Vagina (tissue), 2 donors: ENCODE measurements around the gene MAL. TPM values are rescaled to one million over a fixed set of nuclear protein-coding genes. Genes with fewer than 3 reads are reported as not detected.

Experiments
- DNase-seq, 2 donors: peaks; one replicate each; pipeline ENCODE4 v3.0.0-alpha.2; 2017; ENCODE audit errors: extremely low spot score in 2 of 2
- H3K27ac ChIP-seq: fragments of 200-600 bp; sonication (generic); one replicate; pipeline ENCODE4 v1.5.1; 2019
- H3K27me3 ChIP-seq: fragments of 200-600 bp; sonication (generic); one replicate; pipeline ENCODE4 v1.5.1; 2019
- H3K36me3 ChIP-seq, 2 donors: fragments of 200-600 bp; sonication (generic); one replicate each; pipeline ENCODE4 v1.5.1; 2017 to 2019
- H3K4me1 ChIP-seq: fragments of 200-600 bp; sonication (generic); one replicate; pipeline ENCODE4 v1.5.1; 2019
- H3K4me3 ChIP-seq, 2 donors: fragments of 200-600 bp; sonication (generic); 1 replicate in 1 of 2; 2 replicates in 1 of 2; pipeline ENCODE4 v1.5.1; 2016 to 2019
- H3K9me3 ChIP-seq: fragments of 200-600 bp; sonication (generic); one replicate; pipeline ENCODE4 v1.5.1; 2019
- POLR2A ChIP-seq, 2 donors: fragments of 450-650 bp; IDR thresholded peaks; one replicate each; pipeline ENCODE4 v1.6.1; 2017; ENCODE audit warnings: antibody characterized with exemption in 2 of 2, mild to moderate bottlenecking in 2 of 2, moderate library complexity in 2 of 2
- POLR2AphosphoS5 ChIP-seq, 2 donors: sonication (generic); formaldehyde crosslinking; IDR thresholded peaks; one replicate each; pipeline ENCODE4 v1.9.0; 2017; ENCODE audit warnings: antibody characterized with exemption in 2 of 2, mild to moderate bottlenecking in 2 of 2, low read depth in 1 of 2; ENCODE audit not compliant: insufficient read depth in 1 of 2
- intact Hi-C: fragments of 100-400 bp; cut with DNase I; formaldehyde crosslinking; loops from one replicate; pipeline ENCODE4 v1.15.1; 2023
- total RNA-seq: library from RNA; depleted of rRNA; stranded (reverse); fragments of >200 nt; gene quantifications from one replicate; pipeline ENCODE4 v1.2.3, GENCODE V29; 2016
- TF ChIP-seq, protein P1 (sequence below), 3 experiments: fragments of 450-650 bp in 2 of 3; fragments of 200-600 bp in 1 of 3; sonication (generic) in 1 of 3; IDR thresholded peaks; one replicate each; pipeline ENCODE4 v1.5.1; 2017 to 2019; ENCODE audit warnings: antibody characterized with exemption in 3 of 3, mild to moderate bottlenecking in 2 of 3, moderate library complexity in 2 of 3

MAL gene
- total RNA-seq, 1 donor from 2014 or later: 71.0 TPM

DNA sequence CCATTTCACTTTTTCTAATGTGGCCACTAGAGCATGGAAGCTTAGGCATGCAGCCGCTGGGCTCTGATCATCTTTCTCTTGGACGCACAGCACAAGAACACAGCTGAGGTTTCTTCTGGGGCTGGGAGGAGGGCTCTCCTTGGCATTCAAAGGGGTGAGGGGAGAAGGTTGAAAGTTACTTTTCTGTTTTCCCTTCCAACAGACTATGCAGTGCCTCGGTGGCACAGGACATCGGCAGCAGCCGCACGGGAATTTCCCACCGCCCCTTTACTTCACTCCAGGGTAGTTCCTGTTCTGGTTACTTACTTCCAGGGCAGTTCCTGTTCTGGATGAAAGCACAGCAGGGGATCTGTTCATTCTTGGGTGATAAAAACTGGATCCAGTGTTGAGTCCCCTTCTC lies 18.9 kb upstream of the MAL start:
- TF ChIP-seq POLR2A (IDR thresholded peaks at IDR 0.05): no peak
- no peak for TF ChIP-seq POLR2AphosphoS5 (IDR thresholded peaks at IDR 0.05; ENCODE audit: insufficient read depth in 1 of 2, low read depth in 1 of 2)
- TF ChIP-seq, protein P1, sequence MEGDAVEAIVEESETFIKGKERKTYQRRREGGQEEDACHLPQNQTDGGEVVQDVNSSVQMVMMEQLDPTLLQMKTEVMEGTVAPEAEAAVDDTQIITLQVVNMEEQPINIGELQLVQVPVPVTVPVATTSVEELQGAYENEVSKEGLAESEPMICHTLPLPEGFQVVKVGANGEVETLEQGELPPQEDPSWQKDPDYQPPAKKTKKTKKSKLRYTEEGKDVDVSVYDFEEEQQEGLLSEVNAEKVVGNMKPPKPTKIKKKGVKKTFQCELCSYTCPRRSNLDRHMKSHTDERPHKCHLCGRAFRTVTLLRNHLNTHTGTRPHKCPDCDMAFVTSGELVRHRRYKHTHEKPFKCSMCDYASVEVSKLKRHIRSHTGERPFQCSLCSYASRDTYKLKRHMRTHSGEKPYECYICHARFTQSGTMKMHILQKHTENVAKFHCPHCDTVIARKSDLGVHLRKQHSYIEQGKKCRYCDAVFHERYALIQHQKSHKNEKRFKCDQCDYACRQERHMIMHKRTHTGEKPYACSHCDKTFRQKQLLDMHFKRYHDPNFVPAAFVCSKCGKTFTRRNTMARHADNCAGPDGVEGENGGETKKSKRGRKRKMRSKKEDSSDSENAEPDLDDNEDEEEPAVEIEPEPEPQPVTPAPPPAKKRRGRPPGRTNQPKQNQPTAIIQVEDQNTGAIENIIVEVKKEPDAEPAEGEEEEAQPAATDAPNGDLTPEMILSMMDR (IDR thresholded peaks at IDR 0.05): no peak
- Histone ChIP-seq H3K27me3 (no peaks in the 10 kb centered on the region), H3K36me3 (no peaks in the 10 kb centered on the region), H3K4me1 (no peaks in the 10 kb centered on the region), H3K4me3 (no peak overlapping the region), H3K27ac (no peak overlapping the region), H3K9me3 (no peaks in the 10 kb centered on the region)
- no peak for DNase-seq
- intact Hi-C loops: no loop called here

DNA sequence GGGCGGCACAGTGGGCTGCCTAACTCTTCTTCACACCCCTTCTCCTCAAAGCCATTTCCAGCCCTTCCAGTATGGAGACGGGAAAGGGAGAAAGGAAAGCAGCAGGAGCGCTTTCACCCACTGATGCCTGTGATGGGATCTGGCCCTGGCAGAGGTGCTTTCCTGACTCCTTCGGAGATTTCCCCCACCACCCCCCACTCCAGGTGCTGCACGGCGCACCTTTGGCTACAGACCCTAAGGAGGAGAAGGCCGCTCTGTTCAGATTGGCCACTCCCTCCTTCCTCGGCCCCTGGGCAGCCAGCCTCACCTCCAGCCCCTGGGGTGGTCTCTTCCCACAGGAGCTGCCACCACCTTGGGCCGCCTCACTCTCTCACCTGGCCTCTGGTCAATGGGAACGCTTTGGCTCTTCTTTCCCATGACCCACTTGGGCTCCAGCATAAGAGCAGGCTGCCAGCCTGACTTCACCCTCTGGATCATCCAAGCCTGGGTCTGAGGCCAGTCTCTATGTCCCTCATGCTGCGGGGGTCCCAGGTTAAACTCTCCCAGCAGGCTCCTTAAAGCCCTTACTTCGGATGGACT lies 18.4 kb upstream of the MAL start:
- Histone ChIP-seq H3K36me3 (no peaks in the 10 kb centered on the region), H3K4me1 (no peaks in the 10 kb centered on the region), H3K9me3 (no peaks in the 10 kb centered on the region), H3K4me3 (no peak overlapping the region), H3K27me3 (no peaks in the 10 kb centered on the region), H3K27ac (no peak overlapping the region)
- intact Hi-C loops: no loop called here
- no peak for DNase-seq
- TF ChIP-seq, protein P1 (IDR thresholded peaks at IDR 0.05): no peak

- intact Hi-C loops: no loop called here
- H3K4me1 ChIP-seq: no peaks in the 10 kb centered on the region
- DNase-seq: no peak
- H3K4me3 ChIP-seq: no peak overlapping the region
- H3K27ac ChIP-seq: no peak overlapping the region
- H3K36me3 ChIP-seq: no peaks in the 10 kb centered on the region
- no peaks in the 10 kb centered on the region for H3K9me3 ChIP-seq
- TF ChIP-seq POLR2A (IDR thresholded peaks at IDR 0.05) (no peak), POLR2AphosphoS5 (IDR thresholded peaks at IDR 0.05; ENCODE audit: insufficient read depth in 1 of 2, low read depth in 1 of 2) (no peak)
- TF ChIP-seq, protein P1 (IDR thresholded peaks at IDR 0.05): no peak
- H3K27me3 ChIP-seq: no peaks in the 10 kb centered on the region
Measured at GRCh38 chr2:95007822-95008221, 17.7 kb upstream of the MAL start.

DNA sequence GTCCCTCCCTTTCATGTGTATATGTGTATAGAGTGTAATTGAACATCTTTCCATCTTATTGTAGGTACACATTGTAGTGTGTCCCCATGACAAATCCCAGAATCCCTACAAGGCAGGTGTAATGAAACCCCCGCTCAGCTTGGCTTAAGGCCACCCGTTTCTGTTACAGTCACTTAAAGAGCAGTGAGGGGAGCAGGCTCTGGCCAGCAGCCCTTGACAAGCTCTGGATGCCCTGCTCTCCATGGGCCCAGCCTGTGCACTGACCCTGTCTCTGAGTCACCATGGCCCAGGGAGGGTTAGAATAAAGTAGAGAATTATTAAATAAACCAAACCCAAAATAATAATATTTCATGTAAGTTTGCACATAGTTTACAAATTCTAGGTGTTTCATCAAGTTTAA lies 17.2 kb upstream of the MAL start:
- Histone ChIP-seq H3K4me3 (no peak overlapping the region), H3K4me1 (no peaks in the 10 kb centered on the region), H3K27ac (no peak overlapping the region), H3K36me3 (no peaks in the 10 kb centered on the region), H3K27me3 (no peaks in the 10 kb centered on the region), H3K9me3 (no peaks in the 10 kb centered on the region)
- TF ChIP-seq, protein P1 (IDR thresholded peaks at IDR 0.05): no peak
- TF ChIP-seq POLR2AphosphoS5 (IDR thresholded peaks at IDR 0.05; ENCODE audit: insufficient read depth in 1 of 2, low read depth in 1 of 2) (no peak), POLR2A (IDR thresholded peaks at IDR 0.05) (no peak)
- DNase-seq: no peak
- intact Hi-C loops: no loop called here

GRCh38 chr2:95008996-95009395 lies 16.5 kb upstream of the MAL start:
- Histone ChIP-seq H3K27ac (no peak overlapping the region), H3K36me3 (no peaks in the 10 kb centered on the region), H3K27me3 (no peaks in the 10 kb centered on the region), H3K4me3 (no peak overlapping the region), H3K9me3 (no peaks in the 10 kb centered on the region), H3K4me1 (no peaks in the 10 kb centered on the region)
- TF ChIP-seq POLR2A (IDR thresholded peaks at IDR 0.05) (no peak), POLR2AphosphoS5 (IDR thresholded peaks at IDR 0.05; ENCODE audit: insufficient read depth in 1 of 2, low read depth in 1 of 2) (no peak)
- TF ChIP-seq, protein P1 (IDR thresholded peaks at IDR 0.05): no peak
- no peak for DNase-seq
- intact Hi-C loops: no loop called here
